H1 (cell line): ENCODE measurements around the gene HPX. TPM values are rescaled to one million over a fixed set of nuclear protein-coding genes. Genes with fewer than 3 reads are reported as not detected.

ENCODE experiments used
- BRCA1 ChIP-seq: IDR thresholded peaks from 2 replicates; pipeline ENCODE4 v1.6.1; 2012; ENCODE audit warnings: low read depth, low read length, improper control_type of control experiment
- RNF2 ChIP-seq: fragments of 200-900, 300-1000 bp; sonication (generic); IDR thresholded peaks from 2 replicates; pipeline ENCODE4 v1.7.1; 2016; ENCODE audit warnings: borderline replicate concordance, low read depth, mild to moderate bottlenecking, antibody characterized with exemption, low read length; ENCODE audit not compliant: poor library complexity, severe bottlenecking; ENCODE audit errors: missing control alignments
- SUZ12 ChIP-seq: fragments of 200-600 bp; sonication (generic); IDR thresholded peaks from 2 replicates; pipeline ENCODE4 v1.6.1; 2012; ENCODE audit warnings: mild to moderate bottlenecking, inconsistent platforms, low read length, moderate library complexity, mixed read lengths
- polyA plus RNA-seq, 7 experiments: library from polyadenylated mRNA; depleted of rRNA in 3 of 7; stranded (reverse) in 5 of 7; unstranded in 2 of 7; fragments of >200 nt in 5 of 7; fragments of 200-250 nt in 2 of 7; gene quantifications; 1 replicate in 5 of 7; 2 replicates in 1 of 7; 4 replicates in 1 of 7; pipeline versions ENCODE4 v1.2.1 to v1.2.3, GENCODE V29; 2011 to 2013; ENCODE audit warnings: missing spikeins in 2 of 7, mixed read lengths in 2 of 7
- total RNA-seq: library from RNA; stranded (reverse); fragmentation: NEBNext Ultra II Directional; extraction: Animal tissue kit (Norgen Biotek cat#: 25700); gene quantifications from 2 replicates; pipeline ENCODE4 v1.2.1, GENCODE V29; 2021

HPX gene
- total and polyA plus RNA-seq, 2 of the 8 experiments (the other 6 are each of a cell fraction or from before 2014, with no cell fraction given) = 0.80 to 0.97 TPM

- no peak for TF ChIP-seq RNF2
- TF ChIP-seq BRCA1 = no peak
- no peak for TF ChIP-seq SUZ12
Observed at GRCh38 chr11:6486938-6487337, 46.2 kb upstream of the HPX start (continued).
